Thyroid gland (tissue), 4 donors: ENCODE measurements around the gene MAP3K12. TPM values are rescaled to one million over a fixed set of nuclear protein-coding genes. Genes with fewer than 3 reads are reported as not detected.
A peak's percentile ranks its signal among the peaks of the same experiment; 100 is the strongest.

ENCODE experiments used
- DNase-seq, 2 donors: peaks; one replicate each; pipeline ENCODE4 v3.0.0-alpha.2; 2019
- H3K27ac ChIP-seq, 3 donors: fragments of 200-600 bp; sonication (generic); 1 replicate in 2 of 3; 2 replicates in 1 of 3; pipeline ENCODE4 v1.5.1; 2016 to 2019; ENCODE audit warnings: mild to moderate bottlenecking in 1 of 3, moderate library complexity in 1 of 3
- H3K27me3 ChIP-seq: fragments of 200-600 bp; sonication (generic); one replicate; pipeline ENCODE4 v1.5.1; 2019
- H3K36me3 ChIP-seq, 2 donors: fragments of 200-600 bp; sonication (generic); one replicate each; pipeline ENCODE4 v1.5.1; 2016 to 2019
- H3K4me1 ChIP-seq, 2 donors: fragments of 200-600 bp; sonication (generic); one replicate each; pipeline ENCODE4 v1.5.1; 2017 to 2019
- H3K4me3 ChIP-seq, 3 donors: fragments of 200-600 bp; sonication (generic); replicated peaks in 1 of 3; 1 replicate in 2 of 3; 2 replicates in 1 of 3; pipeline ENCODE4 v1.5.1; 2016; ENCODE audit warnings: mild to moderate bottlenecking in 1 of 3
- H3K9me3 ChIP-seq: fragments of 200-600 bp; sonication (generic); one replicate; pipeline ENCODE4 v1.5.1; 2017
- POLR2A ChIP-seq, 2 donors: fragments of 450-650 bp; IDR thresholded peaks; one replicate each; pipeline ENCODE4 v1.6.1; 2017; ENCODE audit warnings: antibody characterized with exemption in 2 of 2, mild to moderate bottlenecking in 2 of 2, moderate library complexity in 1 of 2
- WGBS, 2 donors: methylation state at CpG; one replicate each; pipeline ENCODE4 v1.1.5; 2017; 5-methylcytosine and 5-hydroxymethylcytosine counted together
- intact Hi-C: fragments of 100-400 bp; cut with DNase I; formaldehyde crosslinking; loops from one replicate; pipeline ENCODE4 v1.15.1; 2023
- total RNA-seq, 4 donors: library from RNA; depleted of rRNA; stranded (reverse); fragments of >200 nt; gene quantifications; one replicate each; pipeline ENCODE4 v1.2.3, GENCODE V29; 2016
- TF ChIP-seq, protein P1 (sequence below), 6 experiments: fragments of 200-600 bp in 3 of 6; fragments of 450-650 bp in 3 of 6; sonication (generic) in 3 of 6; IDR thresholded peaks; one replicate each; pipeline ENCODE4 v1.5.1; 2016 to 2019; ENCODE audit warnings: antibody characterized with exemption in 6 of 6, mild to moderate bottlenecking in 2 of 6, inconsistent platforms in 1 of 6, moderate library complexity in 1 of 6

Gene MAP3K12
- total RNA-seq, 4 donors from 2014 or later = 5.2 to 12.9 (median 10.6) TPM

DNA sequence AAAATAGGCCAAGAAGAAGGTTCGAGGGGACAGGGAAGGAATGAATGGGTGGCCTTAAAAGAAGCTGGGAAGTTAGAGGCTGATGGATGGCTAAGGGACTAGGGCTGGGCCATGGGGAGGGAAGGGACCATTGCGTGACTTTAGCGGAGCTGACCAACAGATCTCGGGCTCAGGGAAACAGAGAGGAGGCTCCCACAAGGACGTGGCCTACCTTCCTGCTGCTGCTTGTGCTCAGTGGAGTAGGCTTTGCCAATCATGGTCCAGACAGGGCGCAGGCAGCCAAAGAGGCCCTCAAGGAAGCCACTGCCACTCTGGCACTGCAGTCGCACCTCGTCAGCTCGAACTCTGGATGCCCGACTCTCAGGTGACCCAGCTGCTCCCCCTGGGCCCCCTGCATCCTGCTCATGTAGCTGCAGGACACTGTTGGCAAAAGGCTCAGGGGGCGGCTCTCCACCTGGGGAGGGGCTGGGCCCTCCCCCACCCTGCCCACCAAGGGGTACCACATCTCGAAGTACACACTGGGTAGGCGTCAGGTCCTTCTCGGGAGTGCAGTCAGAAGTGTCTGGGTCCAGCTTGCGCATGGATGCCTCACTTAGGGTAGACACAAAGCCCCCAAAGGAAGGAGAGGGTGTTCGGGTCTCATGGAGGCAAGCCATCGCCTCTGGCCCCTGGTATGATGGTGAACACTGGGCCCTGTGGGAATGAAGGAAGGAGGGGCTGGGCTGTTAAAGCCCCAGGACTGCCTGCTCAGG lies 12.3 kb downstream of the MAP3K12 start:
- intact Hi-C loops = no loop called here
- WGBS, 2 donors = 81 to 84% methylated on average over 11 to 16 of the region's 17 CpGs
- no peak overlapping the region for H3K27ac ChIP-seq

DNA sequence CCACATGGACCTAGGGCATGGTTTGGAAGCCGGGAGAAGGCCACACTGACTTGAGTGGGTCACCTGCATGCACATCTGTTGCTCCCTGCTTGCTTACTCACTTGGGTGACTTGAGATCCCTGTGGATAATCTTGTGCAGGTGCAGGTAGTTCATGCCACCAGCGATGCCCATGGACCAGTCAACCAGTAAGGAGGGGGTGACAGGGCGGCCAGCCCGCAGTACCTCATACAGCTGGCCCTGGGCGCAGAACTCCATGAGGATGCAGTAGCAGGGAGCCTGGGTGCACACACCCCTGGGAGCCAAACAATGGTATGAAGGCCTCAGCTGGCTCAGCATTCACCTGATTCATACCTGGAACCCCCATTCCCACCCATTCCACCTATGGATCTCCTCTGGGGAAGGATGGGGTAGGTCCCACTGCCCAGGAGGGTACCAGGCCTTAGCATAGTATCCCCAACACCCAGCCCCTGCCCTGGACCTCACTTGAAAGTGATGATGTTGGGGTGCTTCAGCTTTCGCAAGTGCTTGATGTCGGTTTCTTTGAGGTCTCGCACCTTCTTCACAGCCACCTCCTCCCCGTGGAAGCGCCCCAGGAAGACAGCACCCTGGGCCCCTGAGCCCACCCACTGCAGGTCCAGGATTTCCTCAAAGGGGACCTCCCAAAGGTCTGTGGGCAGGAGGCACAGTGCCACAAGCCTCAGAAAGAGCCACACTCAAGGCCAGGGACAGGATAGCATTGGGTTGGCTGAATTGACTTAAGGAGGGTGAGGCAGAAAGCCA lies 13.1 kb downstream of the MAP3K12 start:
- intact Hi-C loops = no loop called here
- peaks cover 0 to 2% of the 10 kb centered on the region in 2 donors for H3K4me1 ChIP-seq
- TF ChIP-seq, protein P1, sequence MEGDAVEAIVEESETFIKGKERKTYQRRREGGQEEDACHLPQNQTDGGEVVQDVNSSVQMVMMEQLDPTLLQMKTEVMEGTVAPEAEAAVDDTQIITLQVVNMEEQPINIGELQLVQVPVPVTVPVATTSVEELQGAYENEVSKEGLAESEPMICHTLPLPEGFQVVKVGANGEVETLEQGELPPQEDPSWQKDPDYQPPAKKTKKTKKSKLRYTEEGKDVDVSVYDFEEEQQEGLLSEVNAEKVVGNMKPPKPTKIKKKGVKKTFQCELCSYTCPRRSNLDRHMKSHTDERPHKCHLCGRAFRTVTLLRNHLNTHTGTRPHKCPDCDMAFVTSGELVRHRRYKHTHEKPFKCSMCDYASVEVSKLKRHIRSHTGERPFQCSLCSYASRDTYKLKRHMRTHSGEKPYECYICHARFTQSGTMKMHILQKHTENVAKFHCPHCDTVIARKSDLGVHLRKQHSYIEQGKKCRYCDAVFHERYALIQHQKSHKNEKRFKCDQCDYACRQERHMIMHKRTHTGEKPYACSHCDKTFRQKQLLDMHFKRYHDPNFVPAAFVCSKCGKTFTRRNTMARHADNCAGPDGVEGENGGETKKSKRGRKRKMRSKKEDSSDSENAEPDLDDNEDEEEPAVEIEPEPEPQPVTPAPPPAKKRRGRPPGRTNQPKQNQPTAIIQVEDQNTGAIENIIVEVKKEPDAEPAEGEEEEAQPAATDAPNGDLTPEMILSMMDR (IDR thresholded peaks at IDR 0.05) = no peak
- no peak for TF ChIP-seq POLR2A (IDR thresholded peaks at IDR 0.05)
- peaks cover 26 to 28% of the 10 kb centered on the region in 2 donors for H3K36me3 ChIP-seq
- WGBS, 2 donors = 91 to 93% methylated on average over 8 to 10 of the region's 10 CpGs
- DNase-seq = no peak
- no peak overlapping the region for H3K4me3 ChIP-seq
- H3K9me3 ChIP-seq = no peaks in the 10 kb centered on the region
- no peak overlapping the region for H3K27ac ChIP-seq
- no peaks in the 10 kb centered on the region for H3K27me3 ChIP-seq

More for the DNA sequence above, 12.3 kb downstream of the MAP3K12 start:
- no peaks in the 10 kb centered on the region for H3K27me3 ChIP-seq
- peaks cover 19 to 20% of the 10 kb centered on the region in 2 donors for H3K36me3 ChIP-seq
- no peak for DNase-seq
- peaks cover under 1 to 2% of the 10 kb centered on the region in 2 donors for H3K4me1 ChIP-seq
- no peaks in the 10 kb centered on the region for H3K9me3 ChIP-seq
- no peak overlapping the region for H3K4me3 ChIP-seq
- TF ChIP-seq POLR2A (IDR thresholded peaks at IDR 0.05) = no peak
- TF ChIP-seq, protein P1 (IDR thresholded peaks at IDR 0.05) = no peak

DNA sequence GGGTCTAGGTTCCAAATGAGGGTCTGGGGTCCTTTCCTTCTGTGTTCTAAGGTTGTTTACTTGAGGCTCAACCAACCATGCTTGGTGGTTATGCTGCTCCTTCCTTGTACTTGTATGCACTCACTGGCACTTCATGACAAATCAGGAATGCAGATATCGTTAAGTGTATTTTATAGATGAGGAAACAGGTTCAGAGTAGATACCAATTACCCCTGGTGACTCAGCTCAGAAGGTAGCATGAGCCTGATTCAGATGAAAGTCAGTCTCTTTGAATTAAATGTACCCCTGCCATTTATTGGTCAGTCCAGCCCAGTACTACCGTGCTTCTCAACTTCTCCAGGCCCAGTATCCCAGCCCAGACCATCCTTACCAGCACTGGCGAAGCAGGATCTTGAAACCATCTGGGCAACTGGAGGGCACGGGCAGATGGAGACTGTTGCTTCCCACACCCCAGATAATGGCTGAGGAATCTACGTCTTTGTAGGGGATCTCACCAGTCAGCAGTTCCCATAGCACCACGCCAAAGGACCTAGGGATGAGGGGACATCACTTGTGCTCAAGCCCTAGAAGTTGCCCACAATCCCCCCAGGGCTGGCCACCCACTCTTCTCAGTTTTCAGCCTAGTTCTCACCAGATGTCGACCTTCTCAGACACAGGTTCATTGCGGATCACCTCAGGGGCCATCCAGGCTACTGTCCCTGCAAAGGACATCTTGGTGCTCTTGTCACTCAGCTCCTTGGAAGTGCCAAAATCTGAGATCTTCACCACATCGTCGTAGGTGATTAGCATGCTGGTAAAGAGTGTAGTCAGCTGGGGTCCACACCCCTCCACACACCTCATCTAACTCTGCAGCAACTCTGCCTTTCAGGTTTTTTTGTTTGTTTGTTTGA lies 14.3 kb downstream of the MAP3K12 start:
- TF ChIP-seq POLR2A (IDR thresholded peaks at IDR 0.05) = no peak
- TF ChIP-seq, protein P1 (IDR thresholded peaks at IDR 0.05) = no peak
- DNase-seq = no peak
- no peak overlapping the region for H3K27ac ChIP-seq
- no peak overlapping the region for H3K4me3 ChIP-seq
- no peaks in the 10 kb centered on the region for H3K27me3 ChIP-seq
- intact Hi-C loops = no loop called here
- peaks cover 0 to 2% of the 10 kb centered on the region in 2 donors for H3K4me1 ChIP-seq
- whole genome bisulfite sequencing, 2 donors = 87% methylated on average over 10 of the region's 10 CpGs
- H3K36me3 ChIP-seq = peaks cover 38 to 40% of the 10 kb centered on the region in 2 donors
- H3K9me3 ChIP-seq = no peaks in the 10 kb centered on the region

DNA sequence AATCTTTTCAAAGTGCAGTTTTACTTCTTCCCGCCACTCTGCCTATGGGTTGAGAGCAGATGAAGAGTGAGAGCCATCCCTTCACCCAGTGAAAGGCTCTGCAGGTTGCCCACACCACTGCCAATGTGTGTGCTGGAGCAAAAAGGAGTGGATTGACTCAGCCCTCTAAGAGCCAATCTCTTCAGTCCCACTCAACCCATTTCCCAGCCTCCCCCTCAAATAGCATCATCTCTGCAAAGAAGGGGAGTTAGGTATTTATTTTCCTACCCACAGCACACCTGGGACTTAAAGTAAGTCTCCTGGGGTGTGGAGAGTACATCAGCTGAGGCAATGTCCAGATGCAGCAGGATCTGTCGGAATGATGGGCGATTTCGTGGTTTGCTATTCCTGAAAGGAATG lies 15.3 kb downstream of the MAP3K12 start:
- H3K27me3 ChIP-seq = no peaks in the 10 kb centered on the region
- peak in 1 of 2 donors; percentile 16 for DNase-seq
- TF ChIP-seq, protein P1 (IDR thresholded peaks at IDR 0.05) = no peak
- no peak for TF ChIP-seq POLR2A (IDR thresholded peaks at IDR 0.05)
- no peak overlapping the region for H3K4me3 ChIP-seq
- H3K36me3 ChIP-seq = peaks cover 48 to 49% of the 10 kb centered on the region in 2 donors
- peaks cover 0 to 2% of the 10 kb centered on the region in 2 donors for H3K4me1 ChIP-seq
- intact Hi-C loops = no loop called here
- H3K27ac ChIP-seq = no peak overlapping the region
- no peaks in the 10 kb centered on the region for H3K9me3 ChIP-seq
- WGBS, 2 donors = 90 to 93% methylated on average over 4 of the region's 4 CpGs
